ENCODE data around the gene C11orf71. TPM values are rescaled to one million over a fixed set of nuclear protein-coding genes. Genes with fewer than 3 reads are reported as not detected.

C11orf71 gene
- total and polyA plus RNA-seq, 10 of the 15 experiments (the other 5 are each of a cell fraction or from before 2014, with no cell fraction given) = 1.4 to 12.0 (median 7.1) TPM

GRCh38 chr11:114362326-114362725 lies 38.0 kb downstream of the C11orf71 start:
- no peak overlapping the region for H3K4me3 ChIP-seq
- H3K79me2 ChIP-seq (ENCODE audit: control insufficient read depth, insufficient read depth, low read length) = no peaks in the 10 kb centered on the region
- H2AFZ ChIP-seq (ENCODE audit: control insufficient read depth, low read depth, low read length) = no peak overlapping the region
- no peaks in the 10 kb centered on the region for H3K9me3 ChIP-seq (replicated peaks; ENCODE audit: control insufficient read depth, insufficient read depth, low read length)
- DNase-seq (ENCODE audit: low read depth, low spot score) = no peak
- no peak overlapping the region for H3K4me2 ChIP-seq (ENCODE audit: control insufficient read depth, insufficient read depth)
- in situ Hi-C loops (cut with MboI) = no loop called here
- CTCF ChIA-PET = no interaction called here
- WGBS (ENCODE audit: insufficient coverage, insufficient replicate concordance, low lambda C conversion rate, missing lambda C conversion rate) = 50% methylated on average over 4 of the region's 4 CpGs
- peaks cover 2% of the 10 kb centered on the region in 2 experiments; a peak in 2 of 4 replicates for H3K27me3 ChIP-seq (replicated peaks in 1 of 2; ENCODE audit: control insufficient read depth in 2 of 2, insufficient read depth in 2 of 2, low read length in 1 of 2)
- POLR2A ChIA-PET = interaction anchor here (0.6 kb wide), 1 partner anchor 16 kb away, joined by 3 read pairs; no protein-coding TSS in a partner anchor
- TF ChIP-seq HCFC1 (IDR thresholded peaks at IDR 0.05; ENCODE audit: low read length) (no peak), ASH2L (IDR thresholded peaks at IDR 0.05; ENCODE audit: borderline replicate concordance, low read depth) (no peak)
- no peak for FAIRE-seq
- BruUV-seq (replicated peaks) = no TSS peak
- no peak for ATAC-seq
- SMC1A ChIA-PET (ENCODE audit: uncharacterized antibody, unreplicated experiment) = interaction anchor here (1.0 kb wide), 2 partner anchors 8 to 11 kb away, joined by 4 to 5 read pairs; no protein-coding TSS in a partner anchor
- RAD21 ChIA-PET (ENCODE audit: unreplicated experiment) = no interaction called here
- intact Hi-C loops (cut with micrococcal nuclease; ENCODE audit: unreplicated experiment) = no loop called here
- H3K9ac ChIP-seq (ENCODE audit: control insufficient read depth, insufficient read depth, low read length) = no peak overlapping the region
- H4K20me1 ChIP-seq (ENCODE audit: control insufficient read depth, insufficient read depth) = no peaks in the 10 kb centered on the region; the same call in 1 of the 2 replicates
- no peaks in the 10 kb centered on the region for H3K36me3 ChIP-seq (ENCODE audit: control insufficient read depth in 2 of 2, insufficient read depth in 2 of 2, low read length in 1 of 2)
- no peaks in the 10 kb centered on the region for H3K4me1 ChIP-seq (ENCODE audit: control insufficient read depth, insufficient read depth, low read length)
- no peak overlapping the region for H3K27ac ChIP-seq (ENCODE audit: control insufficient read depth, insufficient read depth)

- H3K4me1 ChIP-seq (ENCODE audit: control insufficient read depth, insufficient read depth, low read length) = no peaks in the 10 kb centered on the region
- no peaks in the 10 kb centered on the region for H3K36me3 ChIP-seq (ENCODE audit: control insufficient read depth in 2 of 2, insufficient read depth in 2 of 2, low read length in 1 of 2)
- in situ Hi-C loops (cut with MboI) (no loop called here), intact Hi-C loops (cut with micrococcal nuclease; ENCODE audit: unreplicated experiment) (no loop called here)
- ATAC-seq = no peak
- ChIA-PET CTCF (no interaction called here), POLR2A (no interaction called here), SMC1A (ENCODE audit: uncharacterized antibody, unreplicated experiment) (no interaction called here), RAD21 (ENCODE audit: unreplicated experiment) (no interaction called here)
- H3K9me3 ChIP-seq (replicated peaks; ENCODE audit: control insufficient read depth, insufficient read depth, low read length) = no peaks in the 10 kb centered on the region
- no TSS peak for BruUV-seq (replicated peaks)
- H3K4me2 ChIP-seq (ENCODE audit: control insufficient read depth, insufficient read depth) = no peak overlapping the region
- no peak overlapping the region for H2AFZ ChIP-seq (ENCODE audit: control insufficient read depth, low read depth, low read length)
- no peak for FAIRE-seq
- H3K27me3 ChIP-seq (replicated peaks in 1 of 2; ENCODE audit: control insufficient read depth in 2 of 2, insufficient read depth in 2 of 2, low read length in 1 of 2) = no peaks in the 10 kb centered on the region; a peak in 1 of 4 replicates
- H4K20me1 ChIP-seq (ENCODE audit: control insufficient read depth, insufficient read depth) = no peaks in the 10 kb centered on the region
- no peaks in the 10 kb centered on the region for H3K79me2 ChIP-seq (ENCODE audit: control insufficient read depth, insufficient read depth, low read length)
- DNase-seq (ENCODE audit: low read depth, low spot score) = no peak
- H3K4me3 ChIP-seq = no peak overlapping the region
- H3K9ac ChIP-seq (ENCODE audit: control insufficient read depth, insufficient read depth, low read length) = no peak overlapping the region
- TF ChIP-seq NFYB (IDR thresholded peaks at IDR 0.05; ENCODE audit: insufficient read depth, low read depth, low read length) = no peak
- TF ChIP-seq PML (IDR thresholded peaks at IDR 0.05; ENCODE audit: low read length) = no peak
- no peak for TF ChIP-seq ZSCAN29 (IDR thresholded peaks at IDR 0.05)
- TF ChIP-seq POLR2AphosphoS2 (IDR thresholded peaks at IDR 0.05; ENCODE audit: low read depth, low read length) = no peak
- TF ChIP-seq NKRF (conservative IDR thresholded peaks at IDR 0.05) = no peak
- no peak for TF ChIP-seq MLLT1 (IDR thresholded peaks at IDR 0.05)
- no peak for TF ChIP-seq HDAC6 (IDR thresholded peaks at IDR 0.05; ENCODE audit: unreplicated experiment)
- TF ChIP-seq FOXM1 (IDR thresholded peaks at IDR 0.05; ENCODE audit: low read depth, low read length) = no peak
- no peak for TF ChIP-seq ZBTB4 (CRISPR knock-in tag; IDR thresholded peaks at IDR 0.05)
- no peak for TF ChIP-seq RB1 (IDR thresholded peaks at IDR 0.05; ENCODE audit: borderline replicate concordance)
- no peak for TF ChIP-seq LARP7 (IDR thresholded peaks at IDR 0.05)
- no peak overlapping the region for H3K27ac ChIP-seq (ENCODE audit: control insufficient read depth, insufficient read depth)
These were observed 41.0 kb downstream of the C11orf71 start for GRCh38 chr11:114359342-114359741.
